Spinal cord (tissue), 10 donors: Measurements from ENCODE around the gene CNBD2. TPM values are rescaled to one million over a fixed set of nuclear protein-coding genes. Genes with fewer than 3 reads are reported as not detected.
A peak's percentile ranks its signal among the peaks of the same experiment; 100 is the strongest.
"Not testable (repeated sequence)": the region's sequence is repeated elsewhere in the genome, so short reads cannot be mapped to it uniquely, and the experiment has no call there.

Experiments used
- DNase-seq, 6 donors: peaks; one replicate each; pipeline versions ENCODE4 v3.0.0 to v3.0.0-alpha.2; 2013 to 2015; ENCODE audit warnings: low spot score in 6 of 6, low read depth in 4 of 6
- H3K27ac ChIP-seq: one replicate; pipeline ENCODE4 v1.5.1; 2013; ENCODE audit warnings: low read depth, low read length, control low read depth
- H3K27me3 ChIP-seq: one replicate; pipeline ENCODE4 v1.6.1; 2013; ENCODE audit warnings: low read length; ENCODE audit not compliant: control insufficient read depth, insufficient read depth
- H3K36me3 ChIP-seq: one replicate; pipeline ENCODE4 v1.6.1; 2013; ENCODE audit warnings: low read length; ENCODE audit not compliant: control insufficient read depth, insufficient read depth
- H3K4me1 ChIP-seq: one replicate; pipeline ENCODE4 v1.6.1; 2013; ENCODE audit warnings: low read length; ENCODE audit not compliant: control insufficient read depth, insufficient read depth
- H3K4me3 ChIP-seq: one replicate; pipeline ENCODE4 v1.5.1; 2013; ENCODE audit warnings: low read depth, low read length, control low read depth
- H3K9me3 ChIP-seq: one replicate; pipeline ENCODE4 v1.6.1; 2013; ENCODE audit warnings: low read length; ENCODE audit not compliant: control insufficient read depth, insufficient read depth
- WGBS: methylation state at CpG from one replicate; pipeline ENCODE4 v1.1.5; 2013; ENCODE audit warnings: missing lambda C conversion rate; ENCODE audit not compliant: insufficient coverage; 5-methylcytosine and 5-hydroxymethylcytosine counted together
- polyA plus RNA-seq, 2 donors: library from polyadenylated mRNA; unstranded; fragments of 120-200 nt; gene quantifications; one replicate each; pipeline ENCODE4 v1.2.1, GENCODE V29; 2013; ENCODE audit not compliant: insufficient read length in 2 of 2
- total RNA-seq, 2 donors: library from RNA; depleted of rRNA in 1 of 2; stranded (reverse); fragments of 120-200 nt in 1 of 2; fragments of >200 nt in 1 of 2; gene quantifications; one replicate each; pipeline versions ENCODE4 v1.2.3 to v1.2.4, GENCODE V29; 2013 to 2014
- donor health status: healthy.

Gene CNBD2
- total and polyA plus RNA-seq, 4 donors, result 0.41 to 9.8 (median 2.1) TPM

GRCh38 chr20:36051318-36052116, 83.1 kb downstream of the CNBD2 start:
- no peak for DNase-seq
- Histone ChIP-seq H3K36me3 (no peaks in the 10 kb centered on the region), H3K27ac (peak overlapping the region; percentile 94), H3K9me3 (no peaks in the 10 kb centered on the region), H3K4me3 (peak overlapping the region; percentile 80), H3K27me3 (no peaks in the 10 kb centered on the region), H3K4me1 (peaks cover 5% of the 10 kb centered on the region)
- 73% methylated on average over 13 of the region's 13 CpGs for WGBS

GRCh38 chr20:36052117-36052513, 83.7 kb downstream of the CNBD2 start:
- no peak for DNase-seq
- H3K27ac ChIP-seq, result no peak overlapping the region
- H3K36me3 ChIP-seq, result no peaks in the 10 kb centered on the region
- H3K27me3 ChIP-seq, result no peaks in the 10 kb centered on the region
- H3K4me3 ChIP-seq, result no peak overlapping the region
- WGBS, result 84% methylated on average over 2 of the region's 6 CpGs
- H3K9me3 ChIP-seq, result no peaks in the 10 kb centered on the region
- peaks cover 5% of the 10 kb centered on the region for H3K4me1 ChIP-seq

GRCh38 chr20:36053863-36054518, 85.6 kb downstream of the CNBD2 start:
- H3K4me3 ChIP-seq, H3K27ac ChIP-seq, H3K36me3 ChIP-seq, H3K27me3 ChIP-seq, H3K9me3 ChIP-seq, DNase-seq, H3K4me1 ChIP-seq: not testable (repeated sequence)
- WGBS, result 100% methylated on average over 2 of the region's 9 CpGs

- no peak overlapping the region for H3K27ac ChIP-seq
- DNase-seq, result no peak
- H3K4me1 ChIP-seq, result peaks cover 5% of the 10 kb centered on the region
- H3K36me3 ChIP-seq, result no peaks in the 10 kb centered on the region
- H3K4me3 ChIP-seq, result no peak overlapping the region
- WGBS, result 0% methylated on average over 1 of the region's 4 CpGs
- no peaks in the 10 kb centered on the region for H3K27me3 ChIP-seq
- H3K9me3 ChIP-seq, result no peaks in the 10 kb centered on the region
Measured at GRCh38 chr20:36055145-36055544, 86.8 kb downstream of the CNBD2 start.

- no peak for DNase-seq
- H3K27ac ChIP-seq, result no peak overlapping the region
- peaks cover 21% of the 10 kb centered on the region for H3K4me1 ChIP-seq
- no peaks in the 10 kb centered on the region for H3K27me3 ChIP-seq
- no peaks in the 10 kb centered on the region for H3K9me3 ChIP-seq
- H3K4me3 ChIP-seq, result no peak overlapping the region
- WGBS, result 86% methylated on average over 1 of the region's 1 CpG
- H3K36me3 ChIP-seq, result no peaks in the 10 kb centered on the region
Measured at GRCh38 chr20:36060676-36061075, 92.3 kb downstream of the CNBD2 start.

- WGBS, result no CpG with 5 or more reads among the region's 1 CpG
Measured at GRCh38 chr20:36061754-36062153, 93.4 kb downstream of the CNBD2 start.

GRCh38 chr20:36062799-36063198, 94.4 kb downstream of the CNBD2 start:
- no peak overlapping the region for H3K27ac ChIP-seq
- H3K9me3 ChIP-seq, result no peaks in the 10 kb centered on the region
- H3K4me1 ChIP-seq, result peaks cover 26% of the 10 kb centered on the region
- H3K27me3 ChIP-seq, result no peaks in the 10 kb centered on the region
- no peak overlapping the region for H3K4me3 ChIP-seq
- H3K36me3 ChIP-seq, result no peaks in the 10 kb centered on the region
- no CpG with 5 or more reads among the region's 1 CpG for WGBS
- no peak for DNase-seq

More at GRCh38 chr20:36061754-36062153, 93.4 kb downstream of the CNBD2 start:
- DNase-seq, result peak in 2 of 6 donors; percentile 67 to 90
- H3K9me3 ChIP-seq, result no peaks in the 10 kb centered on the region
- no peaks in the 10 kb centered on the region for H3K36me3 ChIP-seq
- no peak overlapping the region for H3K27ac ChIP-seq
- H3K4me1 ChIP-seq, result peaks cover 26% of the 10 kb centered on the region
- no peaks in the 10 kb centered on the region for H3K27me3 ChIP-seq
- H3K4me3 ChIP-seq, result no peak overlapping the region

- Histone ChIP-seq H3K4me1 (peaks cover 26% of the 10 kb centered on the region), H3K9me3 (no peaks in the 10 kb centered on the region), H3K27me3 (no peaks in the 10 kb centered on the region), H3K36me3 (no peaks in the 10 kb centered on the region), H3K4me3 (peak overlapping the region; percentile 65), H3K27ac (peak overlapping the region; percentile 37)
- DNase-seq, result no peak
- 9% methylated on average over 23 of the region's 26 CpGs for WGBS
Measured at GRCh38 chr20:36063916-36064657, 95.7 kb downstream of the CNBD2 start.

GRCh38 chr20:36064658-36065426, 96.5 kb downstream of the CNBD2 start:
- no peaks in the 10 kb centered on the region for H3K9me3 ChIP-seq
- peaks cover 28% of the 10 kb centered on the region for H3K4me1 ChIP-seq
- no peaks in the 10 kb centered on the region for H3K36me3 ChIP-seq
- DNase-seq, result peak in 5 of 6 donors; percentile 65 to 96 (median 82)
- H3K27ac ChIP-seq, result peak overlapping the region; percentile 89
- H3K4me3 ChIP-seq, result peak overlapping the region; percentile 65
- 2% methylated on average over 61 of the region's 61 CpGs for WGBS
- no peaks in the 10 kb centered on the region for H3K27me3 ChIP-seq
